Stromal cell of bone marrow (primary cell): ENCODE results near the gene BHLHA15.

Experiments
- DNase-seq: peaks from one replicate; pipeline ENCODE4 v3.0.0-alpha.2; 2012; ENCODE audit warnings: low read depth

BHLHA15 gene

GRCh38 chr7:98244871-98245270 lies 33.6 kb downstream of the BHLHA15 start:
- no peak for DNase-seq

- no peak for DNase-seq
These were observed 36.9 kb downstream of the BHLHA15 start for GRCh38 chr7:98248156-98248555.

- no peak for DNase-seq
These were observed 37.9 kb downstream of the BHLHA15 start for GRCh38 chr7:98249106-98249505.

- DNase-seq: no peak
These were observed 39.5 kb downstream of the BHLHA15 start for GRCh38 chr7:98250789-98251188.

- no peak for DNase-seq
These were observed 40.0 kb downstream of the BHLHA15 start for GRCh38 chr7:98251231-98251600.

- DNase-seq: peak; percentile 81
These were observed 40.6 kb downstream of the BHLHA15 start, which contains the start of gene TECPR1 for GRCh38 chr7:98251601-98252424. Gene TECPR1 (minus strand): TSS chr7:98252232. CDS start chr7:98246146, 6,086 bp downstream.

GRCh38 chr7:98252425-98253054 lies 41.3 kb downstream of the BHLHA15 start:
- no peak for DNase-seq

GRCh38 chr7:98254516-98254915 lies 43.3 kb downstream of the BHLHA15 start:
- no peak for DNase-seq

GRCh38 chr7:98254951-98255610 lies 43.8 kb downstream of the BHLHA15 start:
- no peak for DNase-seq

GRCh38 chr7:98256431-98256830 lies 45.2 kb downstream of the BHLHA15 start:
- DNase-seq: no peak

GRCh38 chr7:98257701-98258100 lies 46.5 kb downstream of the BHLHA15 start:
- no peak for DNase-seq
